ENCODE measurements around the gene STK32C.

GRCh38 chr10:132257271-132257670 lies 50.5 kb downstream of the STK32C start:
- TF ChIP-seq CTCF (conservative IDR thresholded peaks at IDR 0.05; ENCODE audit: low read depth, low read length), result no peak
- no peak for TF ChIP-seq FOS (IDR thresholded peaks at IDR 0.05; ENCODE audit: low read depth, low read length)
- TF ChIP-seq MAFK (IDR thresholded peaks at IDR 0.05; ENCODE audit: low read depth, low read length), result no peak
- TF ChIP-seq RCOR1 (IDR thresholded peaks at IDR 0.05; ENCODE audit: insufficient replicate concordance, low read length), result no peak
- TF ChIP-seq POLR2A (IDR thresholded peaks at IDR 0.05; ENCODE audit: low read depth, low read length), result no peak
- TF ChIP-seq RAD21 (IDR thresholded peaks at IDR 0.05; ENCODE audit: low read length), result no peak
- TF ChIP-seq BHLHE40 (IDR thresholded peaks at IDR 0.05; ENCODE audit: low read depth, low read length), result no peak
- TF ChIP-seq MXI1 (IDR thresholded peaks at IDR 0.05; ENCODE audit: borderline replicate concordance, low read depth, low read length), result no peak
- no peak for TF ChIP-seq USF2 (IDR thresholded peaks at IDR 0.05; ENCODE audit: low read depth, low read length)
